ENCODE data around the gene NRF1.

The NRF1 gene

DNA sequence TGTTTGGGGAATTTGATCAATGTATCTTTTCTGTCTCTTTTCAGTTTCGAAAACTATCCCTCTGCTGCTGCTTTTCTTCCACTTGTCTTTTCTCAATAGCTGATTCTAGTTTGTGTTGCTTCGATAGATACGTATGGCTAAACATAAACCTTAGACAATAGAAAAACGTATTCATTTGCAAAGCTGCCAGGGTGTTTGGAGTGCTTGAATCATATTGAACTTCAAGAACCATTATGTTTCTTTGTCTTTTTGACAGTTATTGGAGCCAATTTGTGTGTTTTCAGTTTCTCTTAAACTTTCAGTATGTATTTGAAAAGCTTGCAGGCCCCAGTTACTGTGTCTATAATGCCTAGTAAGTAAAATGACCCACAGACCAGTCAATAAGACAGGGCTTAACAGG, 25.1 kb downstream of the NRF1 start:
- TF ChIP-seq FOXM1 (IDR thresholded peaks at IDR 0.05; ENCODE audit: borderline replicate concordance) (no peak), L3MBTL2 (conservative IDR thresholded peaks at IDR 0.05) (no peak), HDGF (IDR thresholded peaks at IDR 0.05; ENCODE audit: borderline replicate concordance) (no peak), ELF4 (IDR thresholded peaks at IDR 0.05) (no peak)
- ChIA-PET POLR2A (interaction anchor here (1.5 kb wide), 1 partner anchor 25 kb away, joined by 4 read pairs; the partner anchor contains the start of gene NRF1), CTCF (no interaction called here)
- DNase-seq (ENCODE audit: extremely low spot score): no peak

DNA sequence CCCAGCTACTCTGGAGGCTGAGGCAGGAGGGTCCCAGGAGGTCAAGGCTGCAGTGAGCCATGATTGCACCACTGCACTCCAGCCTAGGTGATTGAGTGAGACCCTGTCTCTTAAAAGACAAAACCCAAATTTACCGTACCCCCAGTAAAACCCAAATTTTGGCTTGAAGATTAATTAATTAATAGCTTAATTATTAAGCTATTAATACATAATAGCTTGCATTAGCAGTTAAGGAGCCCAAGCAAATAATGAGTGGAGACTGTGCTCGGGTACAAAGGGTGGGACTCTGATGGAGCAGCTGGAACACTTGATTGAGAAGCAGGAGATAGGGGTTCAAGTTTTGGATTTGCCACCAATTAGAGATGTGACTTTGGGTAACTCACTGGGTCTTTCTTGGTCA, 28.9 kb downstream of the NRF1 start:
- ChIA-PET POLR2A (interaction anchor here (1.7 kb wide), 1 partner anchor 28 kb away, joined by 9 read pairs; the partner anchor contains the start of gene NRF1), CTCF (no interaction called here)
- DNase-seq (ENCODE audit: extremely low spot score): no peak
- TF ChIP-seq FOXA1 (IDR thresholded peaks at IDR 0.05): no peak
- no peak for TF ChIP-seq FOXM1 (IDR thresholded peaks at IDR 0.05; ENCODE audit: borderline replicate concordance)
- no peak for TF ChIP-seq SUZ12 (IDR thresholded peaks at IDR 0.05)
- no peak for TF ChIP-seq ARNT (IDR thresholded peaks at IDR 0.05)
- TF ChIP-seq ZNF384 (IDR thresholded peaks at IDR 0.05): no peak
- no peak for TF ChIP-seq HDGF (IDR thresholded peaks at IDR 0.05; ENCODE audit: borderline replicate concordance)
- TF ChIP-seq SP1 (IDR thresholded peaks at IDR 0.05): no peak
- TF ChIP-seq FOXK2 (IDR thresholded peaks at IDR 0.05): no peak
- TF ChIP-seq TARDBP (IDR thresholded peaks at IDR 0.05): no peak
- TF ChIP-seq NFRKB (IDR thresholded peaks at IDR 0.05): no peak
- TF ChIP-seq L3MBTL2 (conservative IDR thresholded peaks at IDR 0.05): no peak
- TF ChIP-seq ELF4 (IDR thresholded peaks at IDR 0.05): no peak
- no peak for TF ChIP-seq LEF1 (IDR thresholded peaks at IDR 0.05; ENCODE audit: borderline replicate concordance)
- TF ChIP-seq BHLHE40 (IDR thresholded peaks at IDR 0.05; ENCODE audit: borderline replicate concordance): no peak
- TF ChIP-seq, protein P1, sequence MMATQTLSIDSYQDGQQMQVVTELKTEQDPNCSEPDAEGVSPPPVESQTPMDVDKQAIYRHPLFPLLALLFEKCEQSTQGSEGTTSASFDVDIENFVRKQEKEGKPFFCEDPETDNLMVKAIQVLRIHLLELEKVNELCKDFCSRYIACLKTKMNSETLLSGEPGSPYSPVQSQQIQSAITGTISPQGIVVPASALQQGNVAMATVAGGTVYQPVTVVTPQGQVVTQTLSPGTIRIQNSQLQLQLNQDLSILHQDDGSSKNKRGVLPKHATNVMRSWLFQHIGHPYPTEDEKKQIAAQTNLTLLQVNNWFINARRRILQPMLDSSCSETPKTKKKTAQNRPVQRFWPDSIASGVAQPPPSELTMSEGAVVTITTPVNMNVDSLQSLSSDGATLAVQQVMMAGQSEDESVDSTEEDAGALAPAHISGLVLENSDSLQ (IDR thresholded peaks at IDR 0.05): no peak

DNA sequence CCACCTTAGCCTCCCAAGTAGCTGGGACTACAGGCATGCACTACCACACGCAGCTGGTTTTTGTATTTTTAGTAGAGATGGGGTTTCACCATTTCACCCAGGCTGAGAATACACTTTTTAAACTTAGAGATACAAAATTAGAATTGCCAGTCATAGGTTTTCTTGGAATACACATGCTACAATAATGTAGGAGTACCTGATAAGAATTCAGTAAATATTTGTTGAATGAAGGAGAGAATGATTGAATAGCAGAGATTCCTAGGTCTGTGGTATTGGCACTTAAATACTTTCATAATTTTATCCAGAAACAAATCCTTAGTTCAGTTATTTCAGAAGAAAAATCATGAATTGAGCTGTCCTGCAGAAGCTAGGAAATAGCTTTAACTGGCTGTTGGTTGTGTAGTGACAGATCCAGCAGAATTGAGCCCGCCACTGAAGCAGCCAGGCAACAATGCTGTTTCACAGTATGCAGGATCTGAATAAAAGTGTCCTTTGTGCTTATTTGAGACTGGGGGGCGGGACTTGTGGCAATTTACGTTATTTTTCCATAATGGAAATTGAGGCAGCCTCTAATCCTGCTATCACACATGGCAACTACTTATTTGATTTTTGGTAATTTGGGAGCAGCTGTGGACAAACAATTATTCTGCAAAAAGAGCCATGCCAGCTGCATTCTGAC, 31.5 kb downstream of the NRF1 start:
- POLR2A ChIA-PET: interaction anchor here (1.2 kb wide), 1 partner anchor 38 kb away, joined by 3 read pairs; no protein-coding TSS in a partner anchor
- no peak for TF ChIP-seq NFRKB (IDR thresholded peaks at IDR 0.05)
- CTCF ChIA-PET: interaction anchor here (0.8 to 1.8 kb wide), 5 partner anchors 9 to 424 kb away, joined by 3 to 5 read pairs (median 3); no protein-coding TSS in a partner anchor
- no peak for DNase-seq (ENCODE audit: extremely low spot score)

DNA sequence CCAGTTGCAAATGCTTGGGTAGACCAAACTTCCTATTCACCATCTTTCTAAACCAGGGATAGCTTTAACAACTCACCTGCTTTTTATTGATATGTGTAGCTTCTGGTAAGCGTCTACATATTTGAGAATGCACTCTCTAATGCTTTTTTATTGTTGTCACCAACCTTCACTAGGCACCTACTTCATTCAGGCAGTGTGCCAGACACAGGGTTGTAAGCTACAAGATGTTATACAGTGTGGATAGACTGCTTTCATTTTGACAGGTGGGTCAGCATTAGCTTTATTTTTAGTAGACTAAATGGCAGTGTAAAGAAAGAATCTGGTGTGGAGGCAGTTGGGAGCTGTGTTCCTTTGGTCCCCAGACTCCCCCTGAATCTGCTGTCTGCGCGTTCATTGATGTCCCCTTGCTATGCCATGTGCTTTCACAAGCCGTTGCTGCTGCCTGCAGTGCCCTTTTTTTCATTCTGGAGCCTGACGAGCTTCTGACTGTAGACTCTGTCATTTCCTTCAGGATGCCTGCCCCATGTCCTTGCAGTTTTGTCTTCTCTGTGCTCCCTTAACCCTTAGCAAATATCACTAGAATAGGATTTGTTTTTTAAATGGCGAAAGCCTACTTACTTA, 32.1 kb downstream of the NRF1 start:
- POLR2A ChIA-PET: interaction anchor here (1.2 kb wide), 1 partner anchor 39 kb away, joined by 3 read pairs; no protein-coding TSS in a partner anchor
- DNase-seq (ENCODE audit: extremely low spot score): no peak
- TF ChIP-seq FOXA1 (IDR thresholded peaks at IDR 0.05) (no peak), LEF1 (IDR thresholded peaks at IDR 0.05; ENCODE audit: borderline replicate concordance) (no peak), ELF4 (IDR thresholded peaks at IDR 0.05) (no peak), SP1 (IDR thresholded peaks at IDR 0.05) (no peak), L3MBTL2 (conservative IDR thresholded peaks at IDR 0.05) (no peak), ZNF384 (IDR thresholded peaks at IDR 0.05) (no peak), HDGF (IDR thresholded peaks at IDR 0.05; ENCODE audit: borderline replicate concordance) (no peak), FOXK2 (IDR thresholded peaks at IDR 0.05) (no peak), SUZ12 (IDR thresholded peaks at IDR 0.05) (no peak), FOXM1 (IDR thresholded peaks at IDR 0.05; ENCODE audit: borderline replicate concordance) (no peak)
- CTCF ChIA-PET: interaction anchor here (0.6 to 1.8 kb wide), 10 partner anchors 9 to 1182 kb away, joined by 3 to 7 read pairs (median 3); no protein-coding TSS in a partner anchor

DNA sequence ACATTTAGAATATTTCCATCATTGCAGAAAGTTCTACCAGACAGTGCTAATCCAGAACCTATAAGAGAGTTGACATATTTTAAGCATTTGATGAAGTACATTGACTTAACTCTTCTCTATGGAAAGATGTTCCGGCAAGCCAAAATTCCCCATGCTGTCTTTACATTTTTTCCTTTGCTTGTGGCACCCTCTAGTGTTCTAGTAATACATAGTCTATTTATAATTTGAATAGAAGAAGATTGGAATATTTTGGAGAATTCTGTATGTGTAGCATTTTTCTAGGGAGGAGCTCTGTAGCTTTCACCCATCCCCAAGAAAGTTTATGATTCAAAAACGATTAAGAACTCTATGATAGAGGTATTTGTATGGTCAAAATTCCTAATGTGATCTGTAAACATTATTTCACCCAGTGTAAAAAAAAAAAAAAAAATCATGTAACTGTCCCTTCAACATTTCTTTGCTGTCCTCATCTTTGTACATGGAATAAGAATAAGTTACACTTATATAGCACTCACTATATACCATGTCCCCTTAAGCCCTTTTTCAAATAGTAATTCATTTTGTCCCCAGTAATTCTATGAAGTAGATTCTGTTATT, 33.2 kb downstream of the NRF1 start:
- ChIA-PET POLR2A (interaction anchor here (0.7 to 1.2 kb wide), 3 partner anchors 40 to 180 kb away, joined by 3 read pairs; no protein-coding TSS in a partner anchor), CTCF (interaction anchor here (1.0 kb wide), 3 partner anchors 53 to 274 kb away, joined by 3 to 6 read pairs (median 4); no protein-coding TSS in a partner anchor)
- TF ChIP-seq FOXM1 (IDR thresholded peaks at IDR 0.05; ENCODE audit: borderline replicate concordance) (no peak), ELF4 (IDR thresholded peaks at IDR 0.05) (no peak), SUZ12 (IDR thresholded peaks at IDR 0.05) (no peak), FOXA1 (IDR thresholded peaks at IDR 0.05) (no peak), FOXK2 (IDR thresholded peaks at IDR 0.05) (no peak), SP1 (IDR thresholded peaks at IDR 0.05) (no peak), L3MBTL2 (conservative IDR thresholded peaks at IDR 0.05) (no peak), CTBP1 (IDR thresholded peaks at IDR 0.05; ENCODE audit: borderline replicate concordance) (no peak)
- DNase-seq (ENCODE audit: extremely low spot score): no peak

DNA sequence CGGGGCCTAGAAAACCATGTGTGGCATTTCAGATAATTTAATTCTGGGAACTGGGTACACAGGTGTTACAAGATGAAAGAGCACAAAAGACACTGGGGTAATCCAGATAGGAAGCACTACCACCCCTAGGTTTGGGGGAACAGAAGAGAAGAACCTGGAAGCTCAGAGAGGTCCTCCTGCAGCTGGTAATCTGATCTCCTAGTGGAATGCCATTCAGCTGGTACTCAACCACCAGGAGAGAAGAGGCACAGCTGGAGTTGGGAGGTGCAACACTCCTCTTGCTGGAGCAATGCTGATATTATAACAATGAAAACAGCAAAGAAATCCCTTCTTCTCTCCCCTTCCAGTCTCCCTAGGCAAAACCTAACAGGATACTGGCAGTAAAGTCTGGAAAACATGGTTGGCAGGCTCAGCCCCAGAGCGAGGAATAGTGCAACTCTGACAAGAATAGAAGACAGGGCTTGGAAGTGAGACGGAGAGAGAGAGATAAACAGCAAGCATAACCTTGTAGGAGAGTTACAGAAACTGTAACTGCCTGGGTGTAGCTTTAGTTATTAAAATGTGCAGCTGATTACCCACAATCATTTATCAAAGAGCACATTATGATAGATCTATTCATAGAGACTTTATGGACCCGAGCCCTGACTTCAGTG, 35.0 kb downstream of the NRF1 start:
- no peak for DNase-seq (ENCODE audit: extremely low spot score)
- CTCF ChIA-PET: interaction anchor here (0.9 kb wide), 1 partner anchor 270 kb away, joined by 4 read pairs; no protein-coding TSS in a partner anchor
- TF ChIP-seq CTBP1 (IDR thresholded peaks at IDR 0.05; ENCODE audit: borderline replicate concordance) (no peak), HDGF (IDR thresholded peaks at IDR 0.05; ENCODE audit: borderline replicate concordance) (no peak), SUZ12 (IDR thresholded peaks at IDR 0.05) (no peak), BHLHE40 (IDR thresholded peaks at IDR 0.05; ENCODE audit: borderline replicate concordance) (no peak), TARDBP (IDR thresholded peaks at IDR 0.05) (no peak), L3MBTL2 (conservative IDR thresholded peaks at IDR 0.05) (no peak), FOXA1 (IDR thresholded peaks at IDR 0.05) (no peak)
- POLR2A ChIA-PET: interaction anchor here (1.1 kb wide), 1 partner anchor 35 kb away, joined by 3 read pairs; no protein-coding TSS in a partner anchor

All from HEK293T (cell line).